ENCODE measurements around the gene SFSWAP. TPM values are rescaled to one million over a fixed set of nuclear protein-coding genes. Genes with fewer than 3 reads are reported as not detected.

The SFSWAP gene
- total RNA-seq, 1 donor from 2014 or later: 36.1 TPM

- no peak for DNase-seq (ENCODE audit: low spot score)
Measured at GRCh38 chr12:131785763-131786330, 75.0 kb downstream of the SFSWAP start.

DNA sequence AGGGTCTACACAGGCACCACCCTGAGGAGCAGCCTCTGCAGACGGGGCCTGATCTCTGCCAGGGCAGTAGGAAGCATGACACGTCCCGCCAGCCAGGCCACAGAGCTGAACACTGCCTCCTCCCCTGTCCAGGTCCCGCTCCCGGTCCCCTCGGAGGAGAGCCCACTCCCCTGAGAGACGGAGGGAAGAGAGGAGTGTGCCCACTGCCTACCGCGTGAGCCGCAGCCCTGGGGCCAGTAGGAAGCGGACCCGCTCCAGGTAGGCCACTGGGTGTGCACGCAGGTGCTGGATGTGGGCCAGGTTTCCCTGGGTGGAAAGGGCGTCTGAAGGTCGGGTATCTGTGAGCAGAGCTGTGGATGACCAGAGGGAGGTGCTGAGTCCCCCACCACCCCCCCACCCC is 75.4 kb downstream of the SFSWAP start:
- DNase-seq (ENCODE audit: low spot score): no peak

DNA sequence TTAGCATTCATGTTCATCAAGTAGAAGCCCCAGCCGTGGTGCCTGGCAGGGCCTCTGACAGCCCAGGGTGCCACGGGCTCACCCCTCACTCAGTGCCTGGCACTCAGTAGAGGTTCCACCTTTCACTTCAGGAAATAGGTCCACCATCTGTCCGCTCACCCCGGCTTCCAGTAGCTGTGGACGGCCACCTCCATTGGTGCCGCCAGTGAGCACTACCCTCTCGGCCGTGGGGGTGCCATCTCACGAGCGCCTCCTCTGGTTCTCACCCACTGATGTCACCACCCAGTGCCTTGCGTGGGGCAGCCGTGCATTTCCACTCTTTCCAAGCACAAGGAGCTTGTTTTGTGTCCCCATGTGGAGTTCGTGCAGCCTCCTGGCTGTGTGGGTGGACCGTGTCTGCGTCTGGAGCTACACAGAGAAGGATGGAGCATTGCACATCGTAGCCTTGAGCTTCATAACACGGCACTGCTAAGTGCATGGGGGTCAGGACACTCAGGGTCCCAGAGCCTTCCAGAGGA is 76.3 kb downstream of the SFSWAP start:
- DNase-seq (ENCODE audit: low spot score): no peak

DNA sequence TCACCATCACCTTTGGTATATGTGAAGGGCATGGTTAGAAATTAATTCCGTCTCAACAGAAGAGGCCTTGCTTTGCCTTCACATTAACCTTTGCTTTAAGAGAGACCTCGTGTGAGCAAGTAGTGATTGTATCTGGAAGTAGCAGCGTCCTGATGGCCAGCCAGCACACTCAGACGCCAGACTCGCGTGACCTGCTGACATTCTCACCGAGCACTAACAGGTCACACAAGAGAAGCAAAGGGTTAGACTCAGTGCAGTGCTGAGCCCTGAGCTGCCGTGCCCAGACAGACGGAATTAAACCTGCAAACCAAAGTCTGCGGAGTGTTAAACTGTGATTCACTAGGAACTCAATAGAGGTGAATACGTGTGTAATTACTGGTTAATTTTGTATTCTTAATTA is 77.2 kb downstream of the SFSWAP start:
- no peak for DNase-seq (ENCODE audit: low spot score)

DNA sequence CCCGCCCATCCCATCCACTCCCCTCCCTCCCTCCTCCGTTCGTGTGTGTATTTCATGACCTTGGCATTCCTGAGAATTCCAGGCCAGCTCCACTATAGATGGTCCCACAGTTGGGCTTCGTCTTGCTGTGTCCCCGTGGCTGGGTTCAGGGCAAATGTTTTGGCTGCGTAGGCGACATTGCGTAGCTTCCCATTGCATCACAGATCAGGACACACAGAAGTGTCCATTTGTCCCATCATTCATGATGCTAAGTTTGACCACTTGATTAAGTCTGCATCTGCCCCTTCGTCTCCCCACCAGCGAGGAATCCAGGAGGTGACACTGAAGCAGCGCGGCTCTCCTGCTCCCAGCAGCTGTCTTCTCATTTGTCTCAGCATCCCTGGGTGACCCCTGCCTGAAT is 78.7 kb downstream of the SFSWAP start:
- DNase-seq (ENCODE audit: low spot score): no peak

GRCh38 chr12:131793243-131794022 is 82.5 kb downstream of the SFSWAP start:
- no peak for DNase-seq (ENCODE audit: low spot score)

- DNase-seq (ENCODE audit: low spot score): no peak
Measured at GRCh38 chr12:131794061-131794460, 83.2 kb downstream of the SFSWAP start.

GRCh38 chr12:131794573-131794972 is 83.7 kb downstream of the SFSWAP start:
- DNase-seq (ENCODE audit: low spot score): no peak

DNA sequence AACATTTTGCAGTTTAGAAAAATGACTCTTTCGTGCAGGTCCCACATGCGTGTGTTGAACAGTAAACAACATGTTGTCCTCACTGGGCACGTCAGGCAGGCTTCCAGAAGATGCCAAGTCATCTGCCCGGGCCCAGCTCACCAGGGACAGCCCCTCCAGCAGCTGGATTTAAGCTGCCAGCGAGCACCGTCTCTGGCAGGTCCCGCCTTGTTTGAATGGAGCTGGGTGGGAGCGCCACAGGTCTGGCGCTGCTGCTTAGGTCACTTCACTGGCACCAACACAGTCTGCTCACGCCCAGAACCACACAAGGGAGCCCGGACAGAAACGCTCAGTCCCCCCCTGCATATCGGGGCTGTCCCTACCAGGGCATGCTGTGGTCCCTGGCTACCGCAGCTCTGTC is 84.2 kb downstream of the SFSWAP start:
- no peak for DNase-seq (ENCODE audit: low spot score)

DNA sequence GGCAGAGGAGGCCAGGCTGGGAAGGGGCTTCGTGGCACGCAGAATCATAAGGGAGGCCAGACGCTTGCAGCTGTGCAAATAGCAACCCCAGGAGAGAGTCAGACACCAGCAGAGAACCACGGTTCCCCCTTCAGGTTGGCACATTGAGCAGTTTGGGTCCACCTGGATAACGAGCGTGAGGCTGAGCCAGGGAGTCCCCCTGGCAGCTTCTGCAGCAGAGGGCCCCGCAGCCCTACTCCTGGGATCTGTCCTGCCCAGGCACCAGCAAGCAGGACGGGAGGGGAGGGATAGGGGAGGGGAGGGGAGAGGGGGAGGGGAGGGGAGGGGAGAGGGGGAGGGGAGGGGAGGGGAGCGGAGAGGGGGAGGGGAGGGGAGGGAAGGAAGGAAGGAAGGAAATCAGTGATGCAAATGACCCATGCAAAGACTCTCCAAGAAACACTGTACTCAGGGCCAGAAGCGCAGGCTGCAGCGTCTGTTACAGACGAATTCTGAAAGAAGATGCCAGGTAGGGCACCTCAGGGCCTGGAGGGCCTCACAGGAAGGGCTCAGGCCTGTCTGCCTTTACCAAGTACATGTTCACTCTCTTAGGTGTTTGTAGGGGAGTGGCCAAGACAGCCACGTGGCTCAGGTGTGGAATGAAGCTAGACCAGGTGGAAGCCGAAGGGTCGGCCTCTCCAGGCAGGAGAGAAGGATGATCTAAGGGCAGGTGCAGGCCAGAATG is 85.0 kb downstream of the SFSWAP start:
- DNase-seq (ENCODE audit: low spot score): no peak

GRCh38 chr12:131796411-131796736 is 85.5 kb downstream of the SFSWAP start:
- no peak for DNase-seq (ENCODE audit: low spot score)

DNA sequence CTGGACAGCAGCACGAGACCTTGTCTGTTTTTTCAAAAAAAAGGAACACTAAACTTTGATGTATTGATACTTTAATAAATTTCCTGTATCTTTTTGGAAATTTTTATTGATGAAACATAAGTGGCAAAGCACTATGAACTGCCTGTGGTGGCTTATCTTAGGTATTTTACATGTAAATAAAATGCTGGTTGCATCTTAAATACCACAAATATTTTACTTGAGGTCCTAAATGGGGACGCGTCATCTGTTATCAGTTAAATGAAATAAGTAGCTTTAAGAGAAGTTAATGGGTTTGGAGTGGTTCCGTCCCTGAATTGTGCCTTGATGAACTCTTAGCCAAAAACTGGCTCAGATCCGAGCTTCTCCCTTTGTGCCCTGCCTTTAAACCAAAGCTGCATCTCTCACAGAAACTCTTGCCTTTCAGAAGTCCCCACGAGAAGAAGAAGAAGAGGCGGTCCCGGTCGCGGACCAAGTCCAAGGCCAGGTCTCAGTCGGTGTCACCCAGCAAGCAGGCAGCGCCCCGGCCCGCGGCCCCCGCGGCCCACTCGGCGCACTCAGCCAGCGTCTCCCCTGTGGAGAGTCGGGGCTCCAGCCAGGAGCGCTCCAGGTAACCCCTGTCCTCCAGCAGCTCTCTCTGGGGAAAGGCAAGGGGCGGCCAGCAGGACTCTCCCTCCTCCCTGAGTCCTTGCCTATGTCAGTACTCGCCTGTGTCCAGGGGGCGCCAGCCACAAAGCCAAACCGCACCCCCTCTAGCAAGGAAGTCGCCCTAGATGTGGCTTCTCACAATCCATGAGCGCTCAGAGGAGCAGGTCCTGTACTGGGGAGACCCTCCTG is 86.1 kb downstream of the SFSWAP start:
- DNase-seq (ENCODE audit: low spot score): no peak

DNA sequence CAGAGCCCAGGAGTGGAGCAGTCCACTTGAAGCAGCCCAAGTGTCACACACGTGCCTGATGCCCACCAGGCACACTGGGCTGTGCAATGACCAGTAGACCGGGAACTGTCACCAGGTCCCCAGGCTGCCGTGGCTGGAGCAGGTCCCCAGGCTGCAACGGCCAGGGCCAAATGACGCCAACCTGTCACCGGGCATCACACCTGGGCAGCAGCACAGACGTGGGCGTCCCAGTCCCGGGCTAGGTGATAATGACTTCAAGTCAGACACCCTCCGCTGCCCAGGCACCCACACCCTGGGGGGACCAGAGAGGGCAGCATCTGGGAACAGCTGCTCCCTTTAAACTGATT is 86.7 kb downstream of the SFSWAP start:
- DNase-seq (ENCODE audit: low spot score): no peak

DNA sequence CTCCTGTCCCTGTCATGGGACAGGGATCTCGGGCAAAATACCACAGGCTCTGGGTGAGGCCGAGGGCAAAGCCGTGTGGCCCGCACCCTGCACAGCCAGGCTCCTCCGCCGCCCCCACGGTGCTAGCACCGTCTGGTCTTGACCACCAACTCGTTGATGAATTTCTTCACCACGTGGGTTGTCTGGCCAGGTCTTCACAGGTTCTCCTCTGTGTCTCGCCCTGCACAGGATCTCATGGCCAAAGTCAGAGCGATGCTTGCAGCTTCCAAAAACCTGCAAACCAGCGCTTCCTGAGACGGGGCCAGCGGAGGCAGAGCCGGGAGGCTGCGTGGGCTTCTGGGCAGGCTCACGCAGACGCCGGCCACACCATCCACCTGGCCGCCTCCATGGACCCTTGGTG is 88.3 kb downstream of the SFSWAP start:
- DNase-seq (ENCODE audit: low spot score): no peak

GRCh38 chr12:131799828-131800593 is 89.1 kb downstream of the SFSWAP start:
- no peak for DNase-seq (ENCODE audit: low spot score)

DNA sequence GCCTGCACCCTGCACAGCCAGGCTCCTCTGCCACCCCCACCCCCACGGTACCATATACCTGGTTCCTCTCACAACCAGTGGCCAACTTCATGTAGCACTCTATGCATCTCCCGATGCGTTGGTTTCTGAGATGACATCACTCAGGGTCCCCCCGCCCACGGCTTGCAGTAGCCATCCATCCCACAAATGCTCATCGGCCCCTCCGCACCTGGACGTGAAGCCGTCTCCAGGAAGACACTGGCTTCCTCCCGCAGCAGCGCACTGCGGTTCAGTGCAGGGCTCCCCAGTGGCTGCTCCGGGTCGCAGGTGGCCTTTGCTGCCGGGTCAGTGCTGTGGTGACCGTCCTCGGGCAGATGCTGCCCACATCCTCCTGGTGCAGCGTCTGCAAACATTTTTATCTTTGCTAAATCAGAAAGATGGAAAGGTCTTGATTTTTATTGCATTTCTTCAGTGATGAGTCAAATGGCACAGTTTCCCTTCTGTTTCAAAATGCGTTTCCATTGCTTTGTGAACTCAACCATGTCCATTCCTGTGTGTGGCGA is 89.8 kb downstream of the SFSWAP start:
- DNase-seq (ENCODE audit: low spot score): no peak

DNA sequence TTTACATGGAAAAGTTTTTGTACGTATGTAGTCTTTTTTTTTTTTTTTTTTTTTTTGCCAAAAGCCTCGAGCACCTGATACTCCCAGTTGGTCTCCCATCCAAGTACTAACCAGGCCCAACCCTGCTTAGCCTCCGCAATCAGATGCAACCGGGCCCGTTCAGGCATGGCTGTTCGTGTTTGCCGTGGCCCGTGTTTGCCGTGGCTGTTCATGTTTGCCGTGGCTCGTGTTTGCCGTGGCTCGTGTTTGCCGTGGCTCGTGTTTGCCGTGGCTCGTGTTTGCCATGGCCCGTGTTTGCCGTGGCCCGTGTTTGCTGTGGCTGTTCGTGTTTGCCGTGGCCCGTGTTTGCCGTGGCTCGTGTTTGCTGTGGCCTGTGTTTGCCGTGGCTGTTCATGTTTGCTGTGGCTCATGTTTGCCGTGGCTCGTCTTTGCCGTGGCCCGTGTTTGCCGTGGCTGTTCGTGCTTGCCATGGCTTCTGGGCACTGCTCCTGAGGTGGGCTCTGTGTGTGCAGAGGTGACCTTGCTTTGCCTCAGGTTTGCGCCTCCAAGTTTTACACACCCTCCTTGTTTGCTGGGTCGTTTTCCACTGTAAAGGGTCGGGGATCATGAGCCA is 90.5 kb downstream of the SFSWAP start:
- no peak for DNase-seq (ENCODE audit: low spot score)

- DNase-seq (ENCODE audit: low spot score): no peak
Measured at GRCh38 chr12:131803961-131804521, 93.2 kb downstream of the SFSWAP start.

DNA sequence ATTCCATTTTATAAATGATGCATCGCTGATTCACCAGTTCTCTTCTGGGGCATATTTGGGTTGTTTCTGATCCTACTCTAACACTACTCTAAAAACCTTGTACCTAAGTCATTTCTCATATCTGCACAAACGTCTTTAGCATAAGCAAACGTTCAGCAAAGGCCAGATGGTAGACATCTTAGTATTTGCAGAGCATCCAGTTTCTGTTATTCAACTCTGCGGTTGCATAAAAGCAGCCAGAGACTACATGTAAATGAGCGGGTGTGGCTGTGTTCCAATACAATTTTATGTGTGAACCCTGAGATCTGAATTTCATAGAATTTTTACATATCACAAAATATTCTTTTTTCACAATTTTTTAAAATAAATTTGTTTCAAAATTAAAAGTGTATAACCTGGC is 94.5 kb downstream of the SFSWAP start:
- no peak for DNase-seq (ENCODE audit: low spot score)

GRCh38 chr12:131806674-131807073 is 95.8 kb downstream of the SFSWAP start:
- DNase-seq (ENCODE audit: low spot score): no peak
